ENCODE measurements around the gene OAF. TPM values are rescaled to one million over a fixed set of nuclear protein-coding genes. Genes with fewer than 3 reads are reported as not detected.

Gene OAF
- total and polyA plus RNA-seq, 2 of the 8 experiments (the other 6 are each of a cell fraction or from before 2014, with no cell fraction given): 1.3 to 1.5 TPM

DNA sequence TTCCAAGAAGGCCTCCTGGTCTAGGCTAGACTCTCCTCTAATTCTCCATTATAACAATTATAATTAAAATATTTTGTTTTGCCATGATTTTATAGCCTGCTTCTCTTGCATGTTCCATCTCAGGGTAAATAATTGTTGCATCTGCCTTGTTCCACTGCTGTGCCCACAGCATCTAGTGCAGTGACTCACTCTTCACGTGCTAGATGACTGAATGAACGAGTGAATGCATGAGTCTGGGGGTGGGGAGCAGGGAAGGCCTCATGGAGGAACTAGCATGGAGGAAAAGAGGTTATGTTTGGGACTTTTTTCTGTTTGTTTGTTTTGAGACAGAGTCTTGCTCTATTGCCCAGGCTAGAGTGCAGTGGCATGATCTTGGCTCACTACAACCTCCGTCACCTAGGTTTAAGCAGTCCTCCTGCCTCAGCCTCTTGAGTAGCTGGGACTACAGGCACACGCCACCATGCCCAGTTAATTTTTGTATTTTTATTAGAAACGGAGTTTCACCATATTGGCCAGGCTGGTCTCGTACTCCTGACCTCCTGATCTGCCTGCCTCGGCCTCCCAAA, 5.2 kb upstream of the OAF start:
- H3K27me3 ChIP-seq (replicated peaks in 1 of 4; ENCODE audit: control insufficient read depth in 3 of 4, extremely low read depth in 1 of 4, insufficient read depth in 3 of 4, low read length in 3 of 4): peaks cover 26 to 63% (median 51%) of the 10 kb centered on the region in 4 experiments
- H4K5ac ChIP-seq (ENCODE audit: insufficient read length, low read depth, low read length): no peak overlapping the region
- no peak overlapping the region for H2BK120ac ChIP-seq (replicated peaks; ENCODE audit: low read depth, low read length)
- no peak for DNase-seq (ENCODE audit: low read depth in 1 of 2, low spot score in 2 of 2)
- FAIRE-seq: no peak
- no peak overlapping the region for H3K14ac ChIP-seq (ENCODE audit: insufficient read length)
- H2BK15ac ChIP-seq (ENCODE audit: low read length): no peak overlapping the region
- H3K9ac ChIP-seq (replicated peaks in 1 of 4; ENCODE audit: extremely low read depth in 1 of 4, low read depth in 3 of 4, low read length in 3 of 4): no peak overlapping the region
- H3K23ac ChIP-seq (ENCODE audit: insufficient read length): no peak overlapping the region
- no peak overlapping the region for H3K56ac ChIP-seq (replicated peaks; ENCODE audit: insufficient read length, low read depth, low read length)
- H4K20me1 ChIP-seq (replicated peaks in 1 of 2; ENCODE audit: control insufficient read depth in 1 of 2, insufficient read depth in 2 of 2, low read length in 2 of 2): no peaks in the 10 kb centered on the region
- H3K79me2 ChIP-seq (ENCODE audit: control insufficient read depth in 1 of 2, insufficient read depth in 2 of 2, low read length in 2 of 2): no peaks in the 10 kb centered on the region
- no peak overlapping the region for H3K4me2 ChIP-seq (ENCODE audit: insufficient read depth in 1 of 2, low read depth in 2 of 2, low read length in 2 of 2)
- no peak overlapping the region for H4K91ac ChIP-seq (replicated peaks; ENCODE audit: insufficient read length, low read length)
- no peak overlapping the region for H4K8ac ChIP-seq (ENCODE audit: extremely low read depth, insufficient read depth, low read length)
- H3K27ac ChIP-seq (ENCODE audit: low read depth, low read length): no peak overlapping the region
- no peak overlapping the region for H2BK20ac ChIP-seq (ENCODE audit: low read length)
- POLR2A ChIA-PET (ENCODE audit: partially characterized antibody): interaction anchor here (0.7 to 1.4 kb wide), 2 partner anchors 9 to 39 kb away, joined by 3 read pairs; no protein-coding TSS in a partner anchor
- H2BK12ac ChIP-seq (ENCODE audit: low read depth, low read length): no peak overlapping the region
- H2AK5ac ChIP-seq (ENCODE audit: low read depth, low read length): no peak overlapping the region
- no peak overlapping the region for H3K4me3 ChIP-seq (ENCODE audit: extremely low read depth in 1 of 4, insufficient read depth in 2 of 4, low read depth in 3 of 4, low read length in 4 of 4)
- 84% methylated on average over 7 of the region's 7 CpGs; no CpG with 5 or more reads in 1 of the 2 experiments for WGBS, 2 experiments (ENCODE audit: extremely low coverage in 1 of 2, insufficient coverage in 1 of 2, insufficient read length in 1 of 2, insufficient replicate concordance in 2 of 2, low coverage in 1 of 2, low lambda C conversion rate in 2 of 2, missing lambda C conversion rate in 1 of 2)
- no peak overlapping the region for H2BK5ac ChIP-seq (ENCODE audit: low read depth, low read length)
- peaks cover 3% of the 10 kb centered on the region for H3K23me2 ChIP-seq (ENCODE audit: low read depth, low read length)
- CTCF ChIA-PET (ENCODE audit: partially characterized antibody): interaction anchor here (0.6 to 3.9 kb wide), 12 partner anchors 12 to 564 kb away, joined by 3 to 15 read pairs (median 4); no protein-coding TSS in a partner anchor
- H3K4ac ChIP-seq (replicated peaks; ENCODE audit: insufficient read length, low read depth, low read length): no peak overlapping the region
- H2AFZ ChIP-seq (ENCODE audit: low read length): no peak overlapping the region
- no peak overlapping the region for H3K18ac ChIP-seq (ENCODE audit: extremely low read depth, low read length)
- no peaks in the 10 kb centered on the region for H3K9me3 ChIP-seq (ENCODE audit: insufficient read depth in 2 of 2, low read depth in 1 of 2, low read length in 1 of 2)
- H3K36me3 ChIP-seq (ENCODE audit: control insufficient read depth in 2 of 4, insufficient read depth in 4 of 4, low read length in 3 of 4): no peaks in the 10 kb centered on the region
- H3K4me1 ChIP-seq (replicated peaks in 1 of 4; ENCODE audit: control insufficient read depth in 3 of 4, insufficient read depth in 4 of 4, low read length in 3 of 4): peaks cover 4 to 7% (median 5%) of the 10 kb centered on the region in 4 experiments
- H3K79me1 ChIP-seq (ENCODE audit: low read depth, low read length): no peaks in the 10 kb centered on the region
- TF ChIP-seq TEAD4 (IDR thresholded peaks at IDR 0.05; ENCODE audit: low read depth, low read length) (no peak), SIX5 (IDR thresholded peaks at IDR 0.05; ENCODE audit: low read depth, low read length) (no peak), TAF7 (optimal IDR thresholded peaks at IDR 0.05; ENCODE audit: borderline replicate concordance, low read depth, low read length) (no peak), BCL11A (IDR thresholded peaks at IDR 0.05; ENCODE audit: low read depth in 2 of 2, low read length in 2 of 2) (no peak)
- TF ChIP-seq, protein P1, sequence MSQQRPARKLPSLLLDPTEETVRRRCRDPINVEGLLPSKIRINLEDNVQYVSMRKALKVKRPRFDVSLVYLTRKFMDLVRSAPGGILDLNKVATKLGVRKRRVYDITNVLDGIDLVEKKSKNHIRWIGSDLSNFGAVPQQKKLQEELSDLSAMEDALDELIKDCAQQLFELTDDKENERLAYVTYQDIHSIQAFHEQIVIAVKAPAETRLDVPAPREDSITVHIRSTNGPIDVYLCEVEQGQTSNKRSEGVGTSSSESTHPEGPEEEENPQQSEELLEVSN (IDR thresholded peaks at IDR 0.05): no peak

Measured in H1 (cell line).